ENCODE measurements around the gene MICAL3.
"Not testable (repeated sequence)": the region's sequence is repeated elsewhere in the genome, so short reads cannot be mapped to it uniquely, and the experiment has no call there.

Gene MICAL3

GRCh38 chr22:18031695-18032454 is 7.5 kb upstream of the MICAL3 start:
- DNase-seq, result no peak

GRCh38 chr22:18029686-18030267 is 5.4 kb upstream of the MICAL3 start:
- no peak for DNase-seq

- DNase-seq, result no peak
Observed at GRCh38 chr22:18028817-18029527, 4.6 kb upstream of the MICAL3 start.

GRCh38 chr22:18025898-18026297 is 1.5 kb upstream of the MICAL3 start:
- not testable (repeated sequence) for DNase-seq

GRCh38 chr22:18024956-18025720 is 777 bp upstream of the MICAL3 start:
- DNase-seq, result no peak

GRCh38 chr22:18023509-18024275 is 669 bp downstream of the MICAL3 start:
- DNase-seq, result no peak

GRCh38 chr22:18022876-18023275 is 1.5 kb downstream of the MICAL3 start:
- DNase-seq, result no peak

GRCh38 chr22:18021431-18021830 is 2.9 kb downstream of the MICAL3 start:
- no peak for DNase-seq

- not testable (repeated sequence) for DNase-seq
Observed at GRCh38 chr22:18020743-18021142, 3.6 kb downstream of the MICAL3 start.

GRCh38 chr22:18013947-18014346 is 10.4 kb downstream of the MICAL3 start:
- DNase-seq, result no peak

GRCh38 chr22:18013436-18013835 is 10.9 kb downstream of the MICAL3 start:
- no peak for DNase-seq

- DNase-seq, result no peak
Observed at GRCh38 chr22:18012531-18012930, 11.8 kb downstream of the MICAL3 start.

GRCh38 chr22:18010266-18010665 is 14.1 kb downstream of the MICAL3 start:
- DNase-seq, result no peak

GRCh38 chr22:18008136-18008535 is 16.2 kb downstream of the MICAL3 start:
- no peak for DNase-seq

- DNase-seq, result no peak
Observed at GRCh38 chr22:18005201-18005926, 19.0 kb downstream of the MICAL3 start.

GRCh38 chr22:18001894-18002315 is 22.5 kb downstream of the MICAL3 start:
- DNase-seq, result not testable (repeated sequence)

GRCh38 chr22:18001040-18001893 is 23.1 kb downstream of the MICAL3 start:
- peak; percentile 71 for DNase-seq

- DNase-seq, result no peak
Observed at GRCh38 chr22:18000441-18001039, 23.8 kb downstream of the MICAL3 start.

- no peak for DNase-seq
Observed at GRCh38 chr22:17999851-18000250, 24.5 kb downstream of the MICAL3 start.

- DNase-seq, result no peak
Observed at GRCh38 chr22:17998913-17999312, 25.4 kb downstream of the MICAL3 start.

All from RPMI8226 (cell line).